Osteocyte (in vitro differentiated cells): ENCODE results near the gene SLC8A1. TPM values are rescaled to one million over a fixed set of nuclear protein-coding genes. Genes with fewer than 3 reads are reported as not detected.

Source experiments
- DNase-seq: peaks from one replicate; pipeline ENCODE4 v3.0.0; 2021; ENCODE audit warnings: mixed read lengths; ENCODE audit not compliant: unreplicated experiment; ENCODE audit errors: extremely low spot score
- H3K27ac Mint-ChIP-seq: one replicate; pipeline ENCODE4 v1.8.0; 2021; ENCODE audit warnings: mild to moderate bottlenecking, mixed read lengths; ENCODE audit not compliant: unreplicated experiment
- H3K27me3 Mint-ChIP-seq: one replicate; pipeline ENCODE4 v1.8.0; 2021; ENCODE audit warnings: mixed read lengths; ENCODE audit not compliant: unreplicated experiment
- H3K36me3 Mint-ChIP-seq: one replicate; pipeline ENCODE4 v1.8.0; 2021; ENCODE audit warnings: mixed read lengths; ENCODE audit not compliant: unreplicated experiment
- H3K4me1 Mint-ChIP-seq: one replicate; pipeline ENCODE4 v1.8.0; 2021; ENCODE audit warnings: mixed read lengths; ENCODE audit not compliant: unreplicated experiment
- H3K4me3 Mint-ChIP-seq: one replicate; pipeline ENCODE4 v1.8.0; 2021; ENCODE audit warnings: mild to moderate bottlenecking, moderate library complexity, mixed read lengths; ENCODE audit not compliant: unreplicated experiment
- H3K9me3 Mint-ChIP-seq: one replicate; pipeline ENCODE4 v1.8.0; 2021; ENCODE audit warnings: mixed read lengths; ENCODE audit not compliant: unreplicated experiment
- total RNA-seq: library from RNA; stranded (reverse); gene quantifications from 2 replicates; pipeline ENCODE4 v1.2.1, GENCODE V29; 2021
- TF ChIP-seq, protein P1 (sequence below): fragments of 200-600 bp; sonication (generic); IDR thresholded peaks from 2 replicates; pipeline ENCODE4 v1.5.0; 2021; ENCODE audit warnings: antibody characterized with exemption, mild to moderate bottlenecking, moderate library complexity

The SLC8A1 gene
- total RNA-seq, 1 donor from 2014 or later = 17.3 TPM

GRCh38 chr2:40416486-40416885 is 35.4 kb downstream of the SLC8A1 start:
- Mint-ChIP-seq H3K27me3 (no peaks in the 10 kb centered on the region), H3K4me3 (no peak overlapping the region), H3K27ac (no peak overlapping the region), H3K9me3 (no peaks in the 10 kb centered on the region), H3K4me1 (no peaks in the 10 kb centered on the region), H3K36me3 (no peaks in the 10 kb centered on the region)
- TF ChIP-seq, protein P1, sequence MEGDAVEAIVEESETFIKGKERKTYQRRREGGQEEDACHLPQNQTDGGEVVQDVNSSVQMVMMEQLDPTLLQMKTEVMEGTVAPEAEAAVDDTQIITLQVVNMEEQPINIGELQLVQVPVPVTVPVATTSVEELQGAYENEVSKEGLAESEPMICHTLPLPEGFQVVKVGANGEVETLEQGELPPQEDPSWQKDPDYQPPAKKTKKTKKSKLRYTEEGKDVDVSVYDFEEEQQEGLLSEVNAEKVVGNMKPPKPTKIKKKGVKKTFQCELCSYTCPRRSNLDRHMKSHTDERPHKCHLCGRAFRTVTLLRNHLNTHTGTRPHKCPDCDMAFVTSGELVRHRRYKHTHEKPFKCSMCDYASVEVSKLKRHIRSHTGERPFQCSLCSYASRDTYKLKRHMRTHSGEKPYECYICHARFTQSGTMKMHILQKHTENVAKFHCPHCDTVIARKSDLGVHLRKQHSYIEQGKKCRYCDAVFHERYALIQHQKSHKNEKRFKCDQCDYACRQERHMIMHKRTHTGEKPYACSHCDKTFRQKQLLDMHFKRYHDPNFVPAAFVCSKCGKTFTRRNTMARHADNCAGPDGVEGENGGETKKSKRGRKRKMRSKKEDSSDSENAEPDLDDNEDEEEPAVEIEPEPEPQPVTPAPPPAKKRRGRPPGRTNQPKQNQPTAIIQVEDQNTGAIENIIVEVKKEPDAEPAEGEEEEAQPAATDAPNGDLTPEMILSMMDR = no peak
- DNase-seq = no peak

DNA sequence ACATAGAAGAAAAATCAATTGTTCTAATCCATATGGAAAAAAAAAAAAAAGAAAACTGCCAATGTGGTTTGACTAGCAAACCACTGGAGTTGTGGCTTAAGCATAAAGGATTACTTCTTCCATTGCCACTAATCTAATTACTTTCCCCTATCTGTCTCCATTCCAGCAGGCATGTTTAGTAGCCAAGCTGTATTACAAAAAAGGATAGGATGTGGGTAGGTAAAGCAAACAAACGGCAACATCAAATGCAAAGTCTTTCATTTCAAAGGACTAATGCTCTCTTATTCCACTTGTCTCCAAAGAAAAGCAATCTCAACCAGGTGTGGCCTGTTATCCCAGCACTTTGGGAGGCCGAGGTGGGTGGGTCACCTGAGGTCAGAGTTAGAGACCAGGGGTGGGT is 36.5 kb downstream of the SLC8A1 start:
- no peaks in the 10 kb centered on the region for H3K4me1 Mint-ChIP-seq
- TF ChIP-seq, protein P1 = no peak
- H3K27ac Mint-ChIP-seq = no peak overlapping the region
- no peaks in the 10 kb centered on the region for H3K36me3 Mint-ChIP-seq
- no peaks in the 10 kb centered on the region for H3K9me3 Mint-ChIP-seq
- H3K27me3 Mint-ChIP-seq = no peaks in the 10 kb centered on the region
- no peak overlapping the region for H3K4me3 Mint-ChIP-seq
- no peak for DNase-seq

DNA sequence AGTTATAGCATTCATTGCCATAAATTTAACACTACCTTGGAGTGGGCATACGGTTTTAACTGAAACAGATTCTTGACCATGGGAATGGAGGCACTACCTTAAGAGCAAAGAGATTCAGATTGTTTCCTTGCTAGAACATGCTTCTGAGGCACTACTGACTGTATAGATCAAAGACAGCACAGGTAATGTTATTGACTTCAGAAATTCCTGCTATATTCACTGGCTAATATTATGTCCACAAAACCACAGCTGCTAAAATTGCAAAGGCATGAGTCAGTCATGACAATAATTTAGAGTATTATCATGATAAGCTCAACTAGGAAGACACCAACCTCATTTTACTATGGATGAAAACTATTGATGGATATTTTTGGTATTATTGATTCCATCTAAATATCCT is 39.4 kb downstream of the SLC8A1 start:
- no peaks in the 10 kb centered on the region for H3K36me3 Mint-ChIP-seq
- no peak overlapping the region for H3K27ac Mint-ChIP-seq
- H3K27me3 Mint-ChIP-seq = no peaks in the 10 kb centered on the region
- H3K4me3 Mint-ChIP-seq = no peak overlapping the region
- no peaks in the 10 kb centered on the region for H3K9me3 Mint-ChIP-seq
- H3K4me1 Mint-ChIP-seq = no peaks in the 10 kb centered on the region
- TF ChIP-seq, protein P1 = no peak
- no peak for DNase-seq

DNA sequence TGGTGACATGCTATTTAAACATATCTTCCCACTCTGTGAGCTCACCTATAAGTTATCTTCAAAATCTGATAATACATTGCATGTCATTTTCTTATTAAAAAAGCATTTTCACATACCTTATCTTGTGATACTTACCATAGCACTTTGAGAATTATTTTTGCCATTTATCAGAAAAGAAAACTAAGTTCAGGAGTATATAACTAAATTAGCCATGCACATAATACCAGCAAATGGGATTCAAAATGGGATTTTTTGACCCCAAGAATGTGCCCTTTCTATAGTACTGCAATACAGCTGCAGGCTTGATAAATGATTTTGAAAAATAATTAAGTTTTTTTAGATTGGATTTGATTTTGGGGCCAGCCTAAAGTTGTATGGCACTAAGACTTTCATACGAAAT is 41.2 kb downstream of the SLC8A1 start:
- no peaks in the 10 kb centered on the region for H3K4me1 Mint-ChIP-seq
- H3K4me3 Mint-ChIP-seq = no peak overlapping the region
- no peaks in the 10 kb centered on the region for H3K36me3 Mint-ChIP-seq
- no peak overlapping the region for H3K27ac Mint-ChIP-seq
- no peaks in the 10 kb centered on the region for H3K27me3 Mint-ChIP-seq
- TF ChIP-seq, protein P1 = no peak
- H3K9me3 Mint-ChIP-seq = no peaks in the 10 kb centered on the region
- no peak for DNase-seq

- H3K4me3 Mint-ChIP-seq = no peak overlapping the region
- TF ChIP-seq, protein P1 = no peak
- H3K27me3 Mint-ChIP-seq = no peaks in the 10 kb centered on the region
- H3K9me3 Mint-ChIP-seq = no peaks in the 10 kb centered on the region
- DNase-seq = no peak
- H3K27ac Mint-ChIP-seq = no peak overlapping the region
- H3K36me3 Mint-ChIP-seq = no peaks in the 10 kb centered on the region
- H3K4me1 Mint-ChIP-seq = no peaks in the 10 kb centered on the region
Measured at GRCh38 chr2:40409734-40410133, 42.2 kb downstream of the SLC8A1 start.
